ENCODE measurements around the gene PCBP3. TPM values are rescaled to one million over a fixed set of nuclear protein-coding genes. Genes with fewer than 3 reads are reported as not detected.

PCBP3 gene
- total RNA-seq, 2 experiments from 2014 or later = 3.4 to 3.8 TPM

DNA sequence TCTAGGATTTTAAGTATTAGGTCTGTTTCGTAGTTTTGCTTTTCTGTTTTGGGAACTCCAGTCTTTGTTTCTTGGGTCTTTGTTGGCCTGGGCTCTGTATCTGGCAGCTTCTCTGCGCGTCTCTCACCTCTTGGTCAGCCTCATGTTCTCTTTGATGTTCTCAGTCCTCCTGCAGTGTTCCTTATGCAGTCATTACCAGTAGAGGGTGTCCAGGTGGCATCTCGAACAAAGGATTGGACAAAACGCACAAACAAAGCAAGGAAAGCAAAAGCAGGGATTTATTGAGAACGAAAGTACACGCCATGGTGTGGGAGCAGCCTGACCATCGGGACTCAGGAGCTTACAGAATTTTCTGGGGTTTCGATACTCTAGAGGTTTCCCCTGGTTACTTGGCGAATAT lies 204.3 kb downstream of the PCBP3 start:
- DNase-seq (peak in 1 of 14 experiments; percentile 2), ATAC-seq (ENCODE audit: poor library complexity) (no peak)
- intact Hi-C loops (cut with DNase I, micrococcal nuclease) = no loop called here
- Histone ChIP-seq H3K4me3 (ENCODE audit: low read length) (no peak overlapping the region), H3K27ac (ENCODE audit: low read depth in 1 of 2, low read length in 2 of 2) (no peak overlapping the region), H3K4me1 (ENCODE audit: insufficient read depth, low read length) (peaks cover 7% of the 10 kb centered on the region), H3K27me3 (ENCODE audit: control insufficient read depth in 1 of 2, insufficient read depth in 2 of 2, low read length in 2 of 2) (no peaks in the 10 kb centered on the region), H3K36me3 (ENCODE audit: insufficient read depth, low read length) (no peaks in the 10 kb centered on the region), H3K9me3 (ENCODE audit: control insufficient read depth in 1 of 2, insufficient read depth in 1 of 2, low read length in 2 of 2) (no peaks in the 10 kb centered on the region)
- Mint-ChIP-seq H3K36me3 (ENCODE audit: low read depth) (no peaks in the 10 kb centered on the region), H3K4me1 (ENCODE audit: low read depth) (peaks cover 25% of the 10 kb centered on the region), H3K4me3 (no peak overlapping the region), H3K9me3 (no peaks in the 10 kb centered on the region), H3K27me3 (no peaks in the 10 kb centered on the region), H3K27ac (no peak overlapping the region)
- TF ChIP-seq CTCF (IDR thresholded peaks at IDR 0.05) = no peak
- CTCF ChIA-PET = no interaction called here
- POLR2A ChIA-PET = no interaction called here

DNA sequence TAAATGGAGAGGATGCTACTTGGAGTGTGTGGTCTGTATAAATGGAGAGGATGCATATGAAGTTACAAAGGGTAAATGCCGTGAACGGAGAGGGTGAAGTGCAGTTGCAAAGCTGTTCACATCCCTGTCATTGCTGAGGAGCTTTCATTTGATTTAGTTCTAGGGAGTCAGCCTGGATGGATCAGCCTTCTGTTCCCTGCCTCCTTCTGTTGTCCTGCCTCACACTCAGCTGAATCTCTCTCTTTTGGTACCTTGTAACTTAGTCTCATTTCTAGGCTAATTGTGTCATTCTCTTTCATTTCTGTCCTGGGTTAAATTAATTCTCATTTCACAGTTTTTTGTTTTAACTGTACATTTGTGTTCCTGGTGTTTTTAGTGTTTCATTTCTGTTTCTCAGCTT lies 204.8 kb downstream of the PCBP3 start:
- no peak overlapping the region for H3K27ac Mint-ChIP-seq
- ChIA-PET POLR2A (no interaction called here), CTCF (no interaction called here)
- no peaks in the 10 kb centered on the region for H3K36me3 Mint-ChIP-seq (ENCODE audit: low read depth)
- H3K4me3 ChIP-seq (ENCODE audit: low read length) = no peak overlapping the region
- no peaks in the 10 kb centered on the region for H3K27me3 ChIP-seq (ENCODE audit: control insufficient read depth in 1 of 2, insufficient read depth in 2 of 2, low read length in 2 of 2)
- H3K27me3 Mint-ChIP-seq = no peaks in the 10 kb centered on the region
- no peaks in the 10 kb centered on the region for H3K9me3 Mint-ChIP-seq
- TF ChIP-seq CTCF (IDR thresholded peaks at IDR 0.05) = no peak
- no peaks in the 10 kb centered on the region for H3K36me3 ChIP-seq (ENCODE audit: insufficient read depth, low read length)
- no peaks in the 10 kb centered on the region for H3K9me3 ChIP-seq (ENCODE audit: control insufficient read depth in 1 of 2, insufficient read depth in 1 of 2, low read length in 2 of 2)
- peaks cover 7% of the 10 kb centered on the region for H3K4me1 ChIP-seq (ENCODE audit: insufficient read depth, low read length)
- no peak overlapping the region for H3K27ac ChIP-seq (ENCODE audit: low read depth in 1 of 2, low read length in 2 of 2)
- H3K4me3 Mint-ChIP-seq = no peak overlapping the region
- H3K4me1 Mint-ChIP-seq (ENCODE audit: low read depth) = peaks cover 25% of the 10 kb centered on the region
- intact Hi-C loops (cut with DNase I, micrococcal nuclease) = no loop called here
- ATAC-seq (ENCODE audit: poor library complexity) (no peak), DNase-seq (no peak)

- POLR2A ChIA-PET = no interaction called here
- no peaks in the 10 kb centered on the region for H3K9me3 ChIP-seq (ENCODE audit: control insufficient read depth in 1 of 2, insufficient read depth in 1 of 2, low read length in 2 of 2)
- peaks cover 7% of the 10 kb centered on the region for H3K4me1 ChIP-seq (ENCODE audit: insufficient read depth, low read length)
- no peaks in the 10 kb centered on the region for H3K27me3 ChIP-seq (ENCODE audit: control insufficient read depth in 1 of 2, insufficient read depth in 2 of 2, low read length in 2 of 2)
- no peak for TF ChIP-seq CTCF (IDR thresholded peaks at IDR 0.05)
- CTCF ChIA-PET = no interaction called here
- H3K36me3 ChIP-seq (ENCODE audit: insufficient read depth, low read length) = no peaks in the 10 kb centered on the region
- intact Hi-C loops (cut with DNase I, micrococcal nuclease) = no loop called here
- no peak overlapping the region for H3K4me3 ChIP-seq (ENCODE audit: low read length)
- H3K36me3 Mint-ChIP-seq (ENCODE audit: low read depth) = no peaks in the 10 kb centered on the region
- no peaks in the 10 kb centered on the region for H3K27me3 Mint-ChIP-seq
- H3K9me3 Mint-ChIP-seq = no peaks in the 10 kb centered on the region
- no peak overlapping the region for H3K4me3 Mint-ChIP-seq
- H3K27ac Mint-ChIP-seq = no peak overlapping the region
- H3K4me1 Mint-ChIP-seq (ENCODE audit: low read depth) = peaks cover 25% of the 10 kb centered on the region
- ATAC-seq (ENCODE audit: poor library complexity) (no peak), DNase-seq (no peak)
- no peak overlapping the region for H3K27ac ChIP-seq (ENCODE audit: low read depth in 1 of 2, low read length in 2 of 2)
Measured at GRCh38 chr21:45848805-45849204, 205.3 kb downstream of the PCBP3 start.

Measured in CD4-positive, alpha-beta T cell (primary cell).